NOMO-1 (cell line): ENCODE results near the gene DCLK2.

Experiments used
- DNase-seq, 2 experiments: peaks; one replicate each; lab custom pipeline; 2025; ENCODE audit not compliant: unreplicated experiment in 2 of 2; lab: John Stamatoyannopoulos, UW

The DCLK2 gene

GRCh38 chr4:150115851-150116250 is 37.6 kb downstream of the DCLK2 start:
- no peak for DNase-seq

GRCh38 chr4:150116506-150116905 is 38.3 kb downstream of the DCLK2 start:
- no peak for DNase-seq

DNA sequence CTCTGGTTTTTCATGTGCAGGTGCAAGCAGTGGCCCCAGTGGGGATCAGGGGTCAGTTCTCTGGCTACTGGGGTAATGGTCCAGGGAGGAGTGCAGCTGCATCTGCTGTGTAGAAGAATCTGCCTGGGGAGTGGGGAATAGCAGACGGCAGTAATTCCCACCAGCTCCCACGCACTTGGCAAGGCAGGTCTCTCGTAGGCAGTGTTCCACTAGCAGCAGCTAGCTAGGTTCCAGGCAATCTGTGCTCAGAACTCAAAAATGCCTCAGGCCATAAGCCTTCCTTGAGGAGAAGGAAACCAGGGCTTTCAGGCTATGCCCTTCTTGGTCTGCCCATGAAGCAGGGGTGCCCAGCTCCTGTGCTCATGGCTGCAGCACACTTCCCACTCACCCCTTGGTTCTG is 38.8 kb downstream of the DCLK2 start:
- no peak for DNase-seq

DNA sequence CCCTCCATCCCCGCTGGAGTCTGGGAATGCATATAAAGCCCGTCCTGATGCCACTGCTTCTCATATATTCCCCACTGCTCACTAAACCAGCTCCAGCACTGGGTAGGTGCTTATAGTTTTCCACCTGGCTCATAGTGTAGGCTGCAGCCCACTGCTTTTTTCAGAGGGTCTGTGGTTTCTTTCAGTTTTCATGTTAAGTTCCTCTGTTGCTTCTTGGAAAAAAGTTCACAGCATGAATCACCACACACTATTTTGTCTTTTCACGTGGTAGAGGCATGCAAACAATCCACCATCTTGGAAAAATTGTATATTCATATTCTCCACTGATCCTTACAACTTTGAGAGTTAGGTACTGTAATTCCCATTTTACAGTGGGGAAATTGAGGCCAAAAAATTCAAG is 39.4 kb downstream of the DCLK2 start:
- DNase-seq, result no peak

DNA sequence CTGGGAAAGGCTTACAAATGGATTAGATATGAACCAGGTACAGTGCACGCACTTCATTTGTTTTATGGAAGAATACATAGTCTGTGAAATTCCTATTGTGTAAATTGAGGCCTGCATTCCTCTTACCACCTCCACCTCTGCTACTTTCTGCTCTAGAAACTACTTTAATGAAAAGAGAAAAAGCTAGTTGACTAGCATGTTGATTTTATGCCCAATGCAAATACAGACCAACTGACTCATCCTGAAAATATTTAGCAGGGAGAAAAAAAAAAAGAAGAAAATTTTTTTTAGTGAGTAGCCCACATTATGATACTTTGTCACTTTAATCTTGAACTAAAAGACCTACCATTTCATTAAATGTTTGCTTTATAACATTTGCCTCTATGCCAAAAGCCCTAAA is 41.2 kb downstream of the DCLK2 start:
- DNase-seq, result no peak

DNA sequence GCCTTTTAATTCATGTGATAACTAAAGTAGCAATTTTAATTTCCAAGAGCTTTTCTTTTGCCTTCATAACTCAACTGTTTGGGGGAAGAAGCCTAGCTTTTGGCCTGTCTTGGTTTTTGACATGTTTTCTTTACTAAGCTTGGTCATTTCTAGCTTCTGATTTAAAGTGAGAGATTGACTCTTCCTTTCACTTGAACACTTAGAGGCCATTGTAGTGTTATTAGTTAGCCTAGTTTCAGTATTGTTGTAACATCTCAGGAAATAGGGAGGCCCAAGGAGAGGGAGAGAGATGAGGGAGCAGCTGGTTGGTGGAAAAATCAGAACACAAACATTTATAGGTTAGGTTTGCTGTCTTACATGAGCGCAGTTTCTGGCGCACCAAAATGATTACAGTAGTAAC is 44.8 kb downstream of the DCLK2 start:
- no peak for DNase-seq

DNA sequence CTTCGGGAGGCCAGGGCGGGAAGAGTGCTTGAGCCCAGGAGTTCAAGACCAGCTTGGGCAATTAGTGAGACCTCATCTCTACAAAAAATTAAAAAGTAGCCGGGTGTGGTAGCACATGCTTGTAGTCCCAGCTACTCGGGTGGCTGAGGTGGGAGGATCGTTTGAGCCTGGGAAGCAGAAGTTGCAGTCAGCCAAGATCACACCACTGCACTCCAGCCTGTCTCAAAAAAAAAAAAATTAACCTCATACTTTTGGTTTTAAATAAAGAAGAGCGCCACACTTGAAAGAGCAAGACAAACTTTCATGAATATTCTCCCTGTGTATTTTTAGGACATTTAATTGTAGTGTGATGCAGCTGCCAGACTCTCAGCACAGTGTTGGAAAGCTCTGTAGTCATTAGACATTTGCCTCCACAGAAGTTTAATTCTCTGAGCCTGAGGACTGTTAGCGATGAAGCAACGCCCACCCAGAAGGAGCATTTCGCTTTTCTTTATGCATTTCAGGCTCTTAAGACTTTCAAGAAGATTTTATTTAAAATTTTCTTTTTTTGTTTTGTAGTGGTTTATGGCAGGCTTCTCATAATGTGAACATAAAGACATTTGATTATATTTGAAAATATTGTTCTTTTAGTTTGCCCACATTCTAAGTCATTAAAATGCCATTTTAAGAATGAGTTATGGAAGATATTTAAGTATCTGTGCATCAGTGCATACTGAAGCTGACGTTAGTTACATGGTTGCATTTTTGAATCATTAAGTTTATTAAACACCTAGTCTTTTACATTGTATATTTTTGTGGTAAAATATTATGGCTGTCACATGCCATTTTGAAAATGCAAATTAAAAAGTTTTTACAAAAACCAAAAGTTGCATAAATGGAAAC is 45.8 kb downstream of the DCLK2 start:
- no peak for DNase-seq

DNA sequence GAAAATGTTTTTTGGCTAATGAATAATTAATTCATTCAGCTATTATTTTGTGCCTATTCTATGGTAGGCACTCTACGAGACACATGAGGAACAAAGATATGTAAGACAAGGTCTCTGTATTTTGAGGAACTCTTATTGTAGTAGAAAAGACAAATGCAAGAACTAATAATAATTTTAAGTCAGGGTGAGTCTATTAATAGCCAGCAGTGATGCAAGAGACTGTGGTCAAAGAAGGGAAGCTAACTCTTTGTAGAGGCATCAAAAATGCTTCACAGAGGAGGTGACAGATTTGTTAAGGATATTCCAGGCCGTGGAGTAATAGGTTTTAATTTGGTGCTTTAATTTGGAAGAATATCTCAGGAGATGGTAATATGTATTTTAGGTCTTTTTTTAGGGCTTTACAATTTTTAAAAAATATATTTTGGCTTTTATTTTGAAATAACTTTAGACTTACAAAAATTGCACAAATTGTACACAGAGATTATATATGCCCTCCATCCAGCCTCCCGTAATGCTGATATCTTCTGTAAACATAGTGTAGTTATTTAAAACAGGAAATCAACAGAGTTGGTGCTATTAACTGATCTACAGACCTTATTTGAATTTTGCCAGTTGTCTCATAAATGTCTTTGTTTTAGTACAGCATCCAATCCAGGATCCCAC is 48.1 kb downstream of the DCLK2 start:
- peak; percentile 24 to 85 for DNase-seq

GRCh38 chr4:150126864-150127203 is 48.6 kb downstream of the DCLK2 start:
- DNase-seq, result no peak

DNA sequence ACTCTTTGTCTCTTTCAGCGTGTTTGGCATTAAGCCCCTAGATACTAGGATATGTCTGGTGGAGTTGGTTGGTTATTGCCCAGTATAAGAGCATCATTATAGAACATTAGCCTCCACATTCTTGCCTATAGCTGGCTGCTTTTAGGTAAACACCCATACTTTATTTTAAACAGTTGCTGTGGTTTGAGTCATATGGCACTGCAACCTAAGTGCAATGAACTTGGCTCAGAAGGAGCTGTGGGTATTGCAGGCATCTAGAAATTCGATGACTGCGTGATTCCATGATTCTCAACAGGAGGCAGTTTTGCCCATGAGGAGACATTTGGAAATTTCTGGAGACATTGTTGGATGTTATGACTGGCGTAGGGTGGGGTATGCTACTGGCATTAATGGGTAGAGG is 49.5 kb downstream of the DCLK2 start:
- no peak for DNase-seq

DNA sequence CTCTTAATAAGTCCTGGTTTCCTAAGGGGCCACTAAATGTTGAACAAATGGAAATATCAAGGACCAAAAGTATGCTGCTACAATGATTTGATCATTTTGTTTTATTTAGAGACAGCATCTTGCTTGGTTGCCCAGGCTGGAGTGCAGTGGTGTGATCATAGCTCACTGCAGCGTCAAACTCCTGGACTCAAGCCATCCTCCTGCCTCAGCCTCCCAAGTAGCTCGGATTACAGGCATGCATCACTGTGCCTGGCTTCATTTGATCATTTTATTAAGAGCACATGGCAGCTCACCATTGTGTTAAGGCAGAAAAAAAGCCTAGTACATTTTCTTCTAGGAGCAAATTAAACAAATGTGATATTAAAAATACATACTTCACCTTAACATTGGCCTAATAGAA is 52.7 kb downstream of the DCLK2 start:
- no peak for DNase-seq

DNA sequence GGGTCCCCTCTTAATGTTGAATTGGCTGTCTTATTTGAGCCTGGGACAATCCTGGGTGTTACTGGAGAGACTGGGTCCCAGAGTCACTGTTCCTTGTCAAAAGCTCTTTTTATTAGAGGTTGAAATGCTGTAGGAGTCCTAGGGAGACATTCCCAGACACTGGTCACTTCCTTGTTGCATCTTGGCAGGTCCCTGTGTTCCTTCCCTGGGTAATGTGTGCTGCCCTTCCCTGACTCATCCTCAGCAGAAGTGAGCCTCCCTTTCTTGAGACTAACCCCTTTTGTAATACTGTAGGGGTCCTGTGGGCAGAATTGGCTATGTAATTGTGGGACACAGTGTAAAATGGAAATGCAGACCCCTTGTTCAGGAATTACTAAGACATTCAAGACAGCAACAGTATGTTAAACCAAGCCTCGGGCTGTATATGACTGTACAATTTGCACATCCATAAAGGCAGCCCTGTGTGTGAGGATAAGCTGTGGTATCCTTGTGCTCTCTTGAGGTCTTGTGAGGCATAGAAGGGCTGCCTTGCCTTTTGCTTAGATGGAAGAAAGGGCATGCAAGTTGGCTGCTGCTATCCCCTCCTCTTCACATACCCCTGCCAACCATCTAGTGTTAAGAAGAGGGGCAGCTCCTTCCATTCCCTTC is 53.5 kb downstream of the DCLK2 start:
- DNase-seq, result no peak

DNA sequence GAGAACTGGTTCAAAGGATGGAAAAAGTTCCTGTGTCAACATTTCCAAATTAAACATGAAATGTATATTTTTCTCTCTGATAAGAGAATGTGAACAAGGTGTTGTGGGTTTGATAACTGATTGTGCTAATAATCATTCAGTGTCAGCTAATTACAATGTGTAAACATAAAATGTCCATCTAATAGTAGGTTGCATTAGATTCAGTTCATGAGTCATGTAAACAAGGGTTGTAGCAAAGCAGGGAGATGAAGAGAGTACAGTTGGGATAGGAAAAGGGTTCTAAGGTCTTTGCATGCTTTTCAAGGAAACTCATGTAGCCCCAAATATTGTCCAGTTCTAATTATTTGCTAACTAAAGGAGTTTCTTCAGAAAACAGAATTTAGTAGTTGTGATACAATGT is 55.4 kb downstream of the DCLK2 start:
- DNase-seq, result no peak

GRCh38 chr4:150135134-150135772 is 57.0 kb downstream of the DCLK2 start:
- DNase-seq, result no peak

GRCh38 chr4:150136036-150136435 is 57.8 kb downstream of the DCLK2 start:
- DNase-seq, result no peak

DNA sequence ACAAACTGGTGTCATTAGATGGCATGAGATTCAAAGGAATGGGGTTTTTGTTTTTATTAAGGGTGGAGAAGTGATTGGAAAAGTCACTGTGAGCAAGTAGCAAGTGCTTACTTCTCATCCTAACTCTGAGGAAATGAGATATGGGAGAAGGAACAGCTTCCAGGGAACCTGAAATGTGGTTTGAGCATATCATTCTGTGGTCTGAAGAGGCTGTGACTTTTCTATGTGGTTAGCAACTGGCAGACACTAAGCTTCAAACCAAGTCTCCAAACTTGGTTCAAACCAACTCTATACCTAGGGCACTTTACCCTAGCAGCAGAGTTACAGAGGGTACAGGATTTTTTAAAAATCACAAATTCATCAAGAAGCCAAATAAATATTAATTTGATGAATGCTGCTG is 58.2 kb downstream of the DCLK2 start:
- no peak for DNase-seq

- no peak for DNase-seq
Observed at GRCh38 chr4:150139297-150139865, 61.1 kb downstream of the DCLK2 start.

GRCh38 chr4:150140774-150141400 is 62.6 kb downstream of the DCLK2 start:
- DNase-seq, result no peak

GRCh38 chr4:150141756-150142155 is 63.5 kb downstream of the DCLK2 start:
- no peak for DNase-seq

GRCh38 chr4:150142831-150143230 is 64.6 kb downstream of the DCLK2 start:
- DNase-seq, result no peak
